ENCODE data around the gene COPZ1.

The COPZ1 gene

GRCh38 chr12:54328595-54329337, 3.8 kb downstream of the COPZ1 start:
- Histone ChIP-seq H3K4me2 (ENCODE audit: low read length) (no peak overlapping the region), H4K20me1 (ENCODE audit: insufficient read depth, low read length) (peaks cover 6% of the 10 kb centered on the region; the same call in 1 of the 2 replicates), H3K4me3 (ENCODE audit: low read length) (no peak overlapping the region), H2AFZ (ENCODE audit: low read depth, low read length) (no peak overlapping the region), H3K9me3 (ENCODE audit: insufficient read depth, low read length) (no peaks in the 10 kb centered on the region), H3K79me2 (ENCODE audit: low read length) (peaks cover 44% of the 10 kb centered on the region), H3K9ac (ENCODE audit: low read length) (no peak overlapping the region), H3K4me1 (ENCODE audit: low read length) (peaks cover 8% of the 10 kb centered on the region), H3K36me3 (replicated peaks; ENCODE audit: low read depth, low read length) (no peaks in the 10 kb centered on the region), H3K27me3 (ENCODE audit: low read depth, low read length) (no peaks in the 10 kb centered on the region), H3K27ac (ENCODE audit: low read length) (no peak overlapping the region)
- no peak for TF ChIP-seq EZH2phosphoT487 (IDR thresholded peaks at IDR 0.05; ENCODE audit: low read depth)
- TF ChIP-seq, protein P1, sequence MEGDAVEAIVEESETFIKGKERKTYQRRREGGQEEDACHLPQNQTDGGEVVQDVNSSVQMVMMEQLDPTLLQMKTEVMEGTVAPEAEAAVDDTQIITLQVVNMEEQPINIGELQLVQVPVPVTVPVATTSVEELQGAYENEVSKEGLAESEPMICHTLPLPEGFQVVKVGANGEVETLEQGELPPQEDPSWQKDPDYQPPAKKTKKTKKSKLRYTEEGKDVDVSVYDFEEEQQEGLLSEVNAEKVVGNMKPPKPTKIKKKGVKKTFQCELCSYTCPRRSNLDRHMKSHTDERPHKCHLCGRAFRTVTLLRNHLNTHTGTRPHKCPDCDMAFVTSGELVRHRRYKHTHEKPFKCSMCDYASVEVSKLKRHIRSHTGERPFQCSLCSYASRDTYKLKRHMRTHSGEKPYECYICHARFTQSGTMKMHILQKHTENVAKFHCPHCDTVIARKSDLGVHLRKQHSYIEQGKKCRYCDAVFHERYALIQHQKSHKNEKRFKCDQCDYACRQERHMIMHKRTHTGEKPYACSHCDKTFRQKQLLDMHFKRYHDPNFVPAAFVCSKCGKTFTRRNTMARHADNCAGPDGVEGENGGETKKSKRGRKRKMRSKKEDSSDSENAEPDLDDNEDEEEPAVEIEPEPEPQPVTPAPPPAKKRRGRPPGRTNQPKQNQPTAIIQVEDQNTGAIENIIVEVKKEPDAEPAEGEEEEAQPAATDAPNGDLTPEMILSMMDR (IDR thresholded peaks at IDR 0.05; ENCODE audit: low read depth, low read length), result no peak

GRCh38 chr12:54329759-54330158, 4.8 kb downstream of the COPZ1 start:
- H2AFZ ChIP-seq (ENCODE audit: low read depth, low read length), result no peak overlapping the region
- peaks cover 44% of the 10 kb centered on the region for H3K79me2 ChIP-seq (ENCODE audit: low read length)
- TF ChIP-seq, protein P1 (IDR thresholded peaks at IDR 0.05; ENCODE audit: low read depth, low read length), result no peak
- no peak for TF ChIP-seq EZH2phosphoT487 (IDR thresholded peaks at IDR 0.05; ENCODE audit: low read depth)

DNA sequence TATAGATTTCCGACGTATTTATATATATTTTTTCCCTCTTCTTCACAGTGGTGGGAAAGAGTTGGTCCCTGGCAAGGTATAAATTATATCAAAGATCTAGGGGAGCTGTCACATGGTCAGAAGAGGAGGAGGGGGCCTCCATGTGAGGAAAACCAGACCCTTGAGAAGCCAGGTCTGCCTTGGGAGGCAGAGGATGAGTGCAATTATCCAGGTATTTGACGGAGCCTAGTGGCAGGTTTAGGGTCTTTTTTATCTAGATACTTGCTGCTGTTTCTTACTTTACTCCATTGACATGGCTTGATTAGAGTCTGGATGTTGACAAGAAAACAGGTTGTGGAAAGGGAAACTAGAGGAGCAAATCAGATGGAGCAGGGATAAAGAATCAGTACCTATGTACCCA, 5.5 kb downstream of the COPZ1 start:
- Histone ChIP-seq H3K4me2 (ENCODE audit: low read length) (no peak overlapping the region), H3K27ac (ENCODE audit: low read length) (no peak overlapping the region), H3K36me3 (replicated peaks; ENCODE audit: low read depth, low read length) (no peaks in the 10 kb centered on the region), H3K4me1 (ENCODE audit: low read length) (0 out of 2 replicates have a peak, but pooled peaks cover 4% of the 10 kb centered on the region), H3K79me2 (ENCODE audit: low read length) (peaks cover 39% of the 10 kb centered on the region), H3K9me3 (ENCODE audit: insufficient read depth, low read length) (no peaks in the 10 kb centered on the region), H4K20me1 (ENCODE audit: insufficient read depth, low read length) (peaks cover 6% of the 10 kb centered on the region; the same call in 1 of the 2 replicates), H3K4me3 (ENCODE audit: low read length) (no peak overlapping the region), H2AFZ (ENCODE audit: low read depth, low read length) (no peak overlapping the region), H3K27me3 (ENCODE audit: low read depth, low read length) (no peaks in the 10 kb centered on the region), H3K9ac (ENCODE audit: low read length) (no peak overlapping the region)
- TF ChIP-seq, protein P1 (IDR thresholded peaks at IDR 0.05; ENCODE audit: low read depth, low read length), result no peak
- no peak for TF ChIP-seq EZH2phosphoT487 (IDR thresholded peaks at IDR 0.05; ENCODE audit: low read depth)

More at GRCh38 chr12:54329759-54330158, 4.8 kb downstream of the COPZ1 start:
- Histone ChIP-seq H3K27me3 (ENCODE audit: low read depth, low read length) (no peaks in the 10 kb centered on the region), H3K36me3 (replicated peaks; ENCODE audit: low read depth, low read length) (no peaks in the 10 kb centered on the region), H3K4me3 (ENCODE audit: low read length) (no peak overlapping the region), H3K9me3 (ENCODE audit: insufficient read depth, low read length) (no peaks in the 10 kb centered on the region), H4K20me1 (ENCODE audit: insufficient read depth, low read length) (peaks cover 6% of the 10 kb centered on the region; the same call in 1 of the 2 replicates), H3K27ac (ENCODE audit: low read length) (no peak overlapping the region), H3K9ac (ENCODE audit: low read length) (no peak overlapping the region), H3K4me1 (ENCODE audit: low read length) (0 out of 2 replicates have a peak, but pooled peaks cover 4% of the 10 kb centered on the region), H3K4me2 (ENCODE audit: low read length) (no peak overlapping the region)

DNA sequence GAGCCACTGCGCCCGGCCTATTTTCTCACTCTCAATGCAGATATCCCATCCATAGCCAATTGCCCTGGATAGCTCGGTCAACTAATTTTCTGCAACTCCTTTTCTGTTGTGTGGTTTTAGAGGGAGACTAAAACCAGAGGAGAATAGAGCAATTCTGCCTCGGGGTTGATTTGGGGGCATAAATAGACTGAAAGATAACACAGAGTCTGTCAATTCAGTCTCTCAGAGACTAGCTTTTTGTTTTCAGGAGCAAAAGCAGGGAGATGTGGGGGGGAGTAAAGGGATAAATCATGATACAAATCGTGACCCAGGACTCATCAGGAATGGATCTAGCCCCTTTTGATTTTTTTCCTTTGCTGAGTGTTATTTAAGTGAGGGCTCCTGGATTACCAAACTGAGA, 6.5 kb downstream of the COPZ1 start:
- no peak overlapping the region for H3K4me2 ChIP-seq (ENCODE audit: low read length)
- H3K4me1 ChIP-seq (ENCODE audit: low read length), result 0 out of 2 replicates have a peak, but pooled peaks cover 1% of the 10 kb centered on the region
- H3K79me2 ChIP-seq (ENCODE audit: low read length), result peaks cover 31% of the 10 kb centered on the region
- TF ChIP-seq EZH2phosphoT487 (IDR thresholded peaks at IDR 0.05; ENCODE audit: low read depth), result no peak
- TF ChIP-seq, protein P1 (IDR thresholded peaks at IDR 0.05; ENCODE audit: low read depth, low read length), result no peak
- no peaks in the 10 kb centered on the region for H3K27me3 ChIP-seq (ENCODE audit: low read depth, low read length)
- no peak overlapping the region for H3K9ac ChIP-seq (ENCODE audit: low read length)
- no peak overlapping the region for H3K27ac ChIP-seq (ENCODE audit: low read length)
- H2AFZ ChIP-seq (ENCODE audit: low read depth, low read length), result no peak overlapping the region
- no peak overlapping the region for H3K4me3 ChIP-seq (ENCODE audit: low read length)
- H3K36me3 ChIP-seq (replicated peaks; ENCODE audit: low read depth, low read length), result no peaks in the 10 kb centered on the region
- peaks cover 6% of the 10 kb centered on the region; the same call in 1 of the 2 replicates for H4K20me1 ChIP-seq (ENCODE audit: insufficient read depth, low read length)
- no peaks in the 10 kb centered on the region for H3K9me3 ChIP-seq (ENCODE audit: insufficient read depth, low read length)

Measured in OCI-LY3 (cell line).